ENCODE data around the gene PRR33.
"Not testable (repeated sequence)": the region's sequence is repeated elsewhere in the genome, so short reads cannot be mapped to it uniquely, and the experiment has no call there.

Gene PRR33

DNA sequence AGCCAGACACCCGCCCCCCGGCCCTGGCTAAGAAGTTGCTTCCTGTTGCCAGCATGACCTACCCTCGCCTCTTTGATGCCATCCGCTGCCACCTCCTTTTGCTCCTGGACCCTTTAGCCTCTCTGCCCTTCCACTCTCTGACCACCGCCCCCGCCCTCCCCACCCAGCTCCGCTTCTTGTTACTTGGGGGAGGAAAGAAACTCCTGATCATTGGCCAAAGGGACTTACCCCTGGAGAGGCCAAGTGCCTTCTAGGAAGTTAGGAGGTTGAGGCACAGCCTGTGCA lies at the start of gene PRR33:
TSS of gene PRR33 (minus strand) at position 65 of the 285 bp plus-strand sequence. CDS start 1,311 bp downstream, outside the sequence.
- TF ChIP-seq, protein P1, sequence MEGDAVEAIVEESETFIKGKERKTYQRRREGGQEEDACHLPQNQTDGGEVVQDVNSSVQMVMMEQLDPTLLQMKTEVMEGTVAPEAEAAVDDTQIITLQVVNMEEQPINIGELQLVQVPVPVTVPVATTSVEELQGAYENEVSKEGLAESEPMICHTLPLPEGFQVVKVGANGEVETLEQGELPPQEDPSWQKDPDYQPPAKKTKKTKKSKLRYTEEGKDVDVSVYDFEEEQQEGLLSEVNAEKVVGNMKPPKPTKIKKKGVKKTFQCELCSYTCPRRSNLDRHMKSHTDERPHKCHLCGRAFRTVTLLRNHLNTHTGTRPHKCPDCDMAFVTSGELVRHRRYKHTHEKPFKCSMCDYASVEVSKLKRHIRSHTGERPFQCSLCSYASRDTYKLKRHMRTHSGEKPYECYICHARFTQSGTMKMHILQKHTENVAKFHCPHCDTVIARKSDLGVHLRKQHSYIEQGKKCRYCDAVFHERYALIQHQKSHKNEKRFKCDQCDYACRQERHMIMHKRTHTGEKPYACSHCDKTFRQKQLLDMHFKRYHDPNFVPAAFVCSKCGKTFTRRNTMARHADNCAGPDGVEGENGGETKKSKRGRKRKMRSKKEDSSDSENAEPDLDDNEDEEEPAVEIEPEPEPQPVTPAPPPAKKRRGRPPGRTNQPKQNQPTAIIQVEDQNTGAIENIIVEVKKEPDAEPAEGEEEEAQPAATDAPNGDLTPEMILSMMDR (conservative IDR thresholded peaks at IDR 0.05; ENCODE audit: control insufficient read depth, insufficient read depth, low read depth, low read length) = no peak
- no peak for DNase-seq (ENCODE audit: low read depth)
- no peak within 1 kb of the TSS for H3K4me3 ChIP-seq (ENCODE audit: control insufficient read depth, low read depth, low read length)

DNA sequence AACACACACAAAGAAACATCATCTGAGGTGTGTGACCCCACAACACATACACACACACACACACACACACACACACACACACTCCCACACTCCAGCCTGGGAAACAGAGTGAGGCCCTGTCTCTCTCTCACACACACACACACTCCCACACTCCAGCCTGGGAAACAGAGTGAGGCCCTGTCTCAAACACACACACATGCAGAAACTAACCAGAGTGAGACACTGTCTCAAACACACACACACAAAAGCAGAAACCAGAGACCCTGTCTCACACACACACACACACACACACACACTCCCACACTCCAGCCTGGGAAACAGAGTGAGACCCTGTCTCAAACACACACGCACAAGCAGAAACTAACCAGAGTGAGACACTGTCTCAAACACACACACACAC lies 48.1 kb upstream of the PRR33 start:
- DNase-seq (ENCODE audit: low read depth); H3K4me3 ChIP-seq (ENCODE audit: control insufficient read depth, low read depth, low read length): not testable (repeated sequence)

DNA sequence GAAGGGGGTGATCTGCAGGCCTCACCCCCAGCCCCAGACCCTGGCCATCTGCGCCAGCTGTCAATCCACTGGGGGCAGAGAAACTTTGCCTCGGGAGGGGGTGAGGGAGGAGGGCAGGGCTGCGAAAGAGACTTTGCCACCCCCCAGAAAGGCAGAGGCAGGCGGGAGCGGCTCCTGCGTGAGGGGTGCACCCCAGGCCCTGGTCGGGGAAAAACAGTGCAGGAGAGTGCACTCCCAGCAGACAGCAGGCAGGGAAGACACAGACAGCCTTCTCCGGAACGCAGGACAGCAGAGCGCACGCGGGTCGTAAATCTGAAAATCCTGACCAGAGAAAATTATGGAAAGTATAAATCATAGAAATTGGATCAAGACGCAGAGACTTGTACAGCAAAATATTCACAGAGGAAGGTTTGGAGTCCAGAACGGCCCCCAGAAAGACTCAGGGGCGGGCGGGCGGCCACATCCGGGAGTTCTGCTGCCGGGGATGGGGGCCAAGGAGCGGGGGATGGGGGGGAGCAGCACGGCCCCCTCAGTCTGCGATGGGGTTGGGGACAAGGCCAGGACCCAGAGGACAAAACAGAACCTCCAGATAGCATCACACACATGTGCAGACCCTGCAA lies 47.4 kb upstream of the PRR33 start:
- no peak for DNase-seq (ENCODE audit: low read depth)
- H3K4me3 ChIP-seq (ENCODE audit: control insufficient read depth, low read depth, low read length) = no peak overlapping the region
- TF ChIP-seq, protein P1 (conservative IDR thresholded peaks at IDR 0.05; ENCODE audit: control insufficient read depth, insufficient read depth, low read depth, low read length) = no peak

DNA sequence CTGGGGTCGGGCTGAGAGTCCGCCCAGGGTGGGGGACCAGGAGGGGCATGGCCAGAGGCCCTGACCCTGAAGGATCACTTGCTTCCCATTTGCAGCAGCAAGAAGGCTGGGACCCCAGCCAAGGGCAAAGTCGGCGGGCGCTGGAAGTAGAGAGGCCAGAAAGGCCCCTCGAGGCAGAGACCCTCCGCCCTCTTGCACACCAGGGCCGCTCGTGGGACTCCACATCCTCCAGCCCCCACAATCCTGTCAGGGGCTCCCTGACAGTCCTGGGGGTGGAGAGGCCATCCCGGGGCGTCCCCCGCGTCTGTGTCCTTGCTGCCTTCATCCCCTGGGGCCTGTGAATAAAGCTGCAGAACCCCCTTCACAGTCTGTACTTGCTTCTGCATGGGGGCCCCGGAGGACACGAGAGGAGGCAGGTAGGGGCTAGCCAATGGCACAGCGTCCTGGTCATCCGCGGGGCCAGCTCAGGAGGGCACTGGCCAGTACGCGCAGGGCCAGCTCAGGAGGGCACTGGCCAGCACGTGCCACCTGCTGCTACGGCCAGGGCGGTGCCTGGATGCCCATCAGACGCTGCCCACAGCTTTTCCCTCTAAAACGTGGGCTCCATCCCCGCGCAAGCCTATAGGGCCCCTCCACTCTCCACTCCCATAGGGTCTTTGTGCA lies 46.8 kb upstream of the PRR33 start:
- TF ChIP-seq, protein P1 (conservative IDR thresholded peaks at IDR 0.05; ENCODE audit: control insufficient read depth, insufficient read depth, low read depth, low read length) = no peak
- DNase-seq (ENCODE audit: low read depth) = no peak
- no peak overlapping the region for H3K4me3 ChIP-seq (ENCODE audit: control insufficient read depth, low read depth, low read length)

DNA sequence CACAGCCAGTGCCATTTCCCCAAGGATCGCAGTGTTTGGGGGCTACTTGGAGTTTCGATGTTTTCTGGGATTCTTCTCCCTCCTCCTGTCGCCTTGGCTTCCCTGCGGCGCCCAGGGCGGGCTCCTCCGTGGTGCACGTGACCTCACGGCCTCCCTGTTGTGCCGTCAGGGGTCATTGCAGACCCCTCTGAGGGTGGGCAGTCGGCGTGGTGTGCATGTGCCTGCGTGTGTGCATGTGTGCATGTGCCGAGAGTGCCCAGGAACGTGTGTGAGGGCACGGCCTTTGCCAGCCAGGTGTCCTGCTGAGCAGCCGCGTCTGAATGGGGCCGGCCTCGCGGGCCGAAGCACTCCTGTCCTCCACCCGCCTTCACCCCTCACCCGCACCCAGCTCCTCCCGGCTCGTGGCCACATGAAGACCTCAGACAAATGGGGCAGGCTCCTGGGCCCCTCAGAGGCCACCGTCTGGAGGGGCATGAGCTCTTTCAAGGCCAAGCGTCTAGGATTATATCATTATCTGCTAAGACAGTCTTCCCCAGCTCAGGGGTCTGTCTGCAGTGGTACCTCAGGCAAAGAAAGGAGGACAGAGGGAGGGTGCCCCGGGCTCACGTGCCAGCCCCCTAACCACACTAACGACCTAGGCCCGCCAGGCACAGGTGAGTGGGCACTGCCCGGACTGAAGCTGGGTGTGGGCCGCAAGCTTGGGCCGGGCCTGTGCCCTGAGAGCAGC lies 46.1 kb upstream of the PRR33 start:
- no peak for DNase-seq (ENCODE audit: low read depth)
- TF ChIP-seq, protein P1 (conservative IDR thresholded peaks at IDR 0.05; ENCODE audit: control insufficient read depth, insufficient read depth, low read depth, low read length) = no peak
- H3K4me3 ChIP-seq (ENCODE audit: control insufficient read depth, low read depth, low read length) = no peak overlapping the region

DNA sequence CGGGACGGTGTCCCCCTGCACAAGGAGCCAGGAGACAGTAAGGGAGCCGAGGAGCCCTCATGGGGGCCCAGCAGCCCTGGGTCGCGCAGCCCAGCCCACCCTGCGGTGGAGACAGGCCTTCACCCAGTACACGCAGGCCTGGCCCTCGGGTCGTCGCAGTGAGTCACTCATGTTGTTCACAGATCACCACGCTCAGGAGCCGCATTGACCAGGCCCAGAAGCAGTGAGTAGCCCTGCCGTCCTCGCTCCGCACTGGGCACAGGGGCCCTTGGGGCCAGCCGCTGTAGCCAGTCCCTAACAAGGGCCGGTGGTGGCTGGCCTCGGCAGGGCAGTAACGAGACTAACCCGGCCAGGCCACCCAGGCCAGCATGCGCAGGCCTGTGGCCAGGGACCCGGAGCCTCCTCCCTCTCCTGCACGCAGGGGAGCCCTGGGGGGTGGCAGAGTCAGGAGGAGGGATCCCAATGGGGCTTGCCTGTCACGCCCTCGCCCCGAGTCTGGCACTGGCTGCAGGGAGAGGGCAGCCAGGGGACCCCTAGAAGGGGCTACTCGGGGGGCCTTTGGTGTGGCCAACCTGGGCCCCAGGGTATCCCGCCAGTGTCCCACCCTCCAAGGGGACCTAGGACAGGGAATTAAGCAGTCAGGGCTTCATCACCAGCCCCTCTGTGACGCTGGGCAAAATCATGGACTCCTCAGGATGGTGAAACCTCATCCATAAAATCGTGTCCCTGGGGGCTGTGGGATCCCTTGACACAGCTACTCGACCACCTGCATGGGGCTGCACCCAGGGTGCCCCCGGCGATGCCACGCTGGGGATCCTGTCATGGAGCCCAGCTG lies 45.3 kb upstream of the PRR33 start:
- H3K4me3 ChIP-seq (ENCODE audit: control insufficient read depth, low read depth, low read length) = no peak overlapping the region
- no peak for DNase-seq (ENCODE audit: low read depth)
- TF ChIP-seq, protein P1 (conservative IDR thresholded peaks at IDR 0.05; ENCODE audit: control insufficient read depth, insufficient read depth, low read depth, low read length) = no peak

All from fibroblast of mammary gland (primary cell).